Type B pancreatic cell (in vitro differentiated cells): ENCODE data around the gene SMPDL3A. TPM values are rescaled to one million over a fixed set of nuclear protein-coding genes. Genes with fewer than 3 reads are reported as not detected.

Experiments
- DNase-seq: peaks from one replicate; pipeline ENCODE4 v3.0.0; 2021; ENCODE audit warnings: mixed read lengths; ENCODE audit not compliant: unreplicated experiment; ENCODE audit errors: extremely low spot score
- H3K27ac Mint-ChIP-seq: 2 replicates; pipeline ENCODE4 v1.8.0; 2021; ENCODE audit warnings: mild to moderate bottlenecking, mixed read lengths
- H3K27me3 Mint-ChIP-seq: 2 replicates; pipeline ENCODE4 v1.8.0; 2021; ENCODE audit warnings: mixed read lengths
- H3K36me3 Mint-ChIP-seq: 2 replicates; pipeline ENCODE4 v1.8.0; 2021; ENCODE audit warnings: mixed read lengths
- H3K4me1 Mint-ChIP-seq: one replicate; pipeline ENCODE4 v1.8.0; 2021; ENCODE audit warnings: mixed read lengths; ENCODE audit not compliant: unreplicated experiment
- H3K4me3 Mint-ChIP-seq: 2 replicates; pipeline ENCODE4 v1.8.0; 2021; ENCODE audit warnings: mild to moderate bottlenecking, mixed read lengths
- H3K9me3 Mint-ChIP-seq: 2 replicates; pipeline ENCODE4 v1.8.0; 2021; ENCODE audit warnings: mixed read lengths
- total RNA-seq: library from RNA; stranded (reverse); gene quantifications from 2 replicates; pipeline ENCODE4 v1.2.1, GENCODE V29; 2021; ENCODE audit warnings: low replicate concordance
- TF ChIP-seq, protein P1 (sequence below): fragments of 200-600 bp; sonication (generic); conservative IDR thresholded peaks from 2 replicates; pipeline ENCODE4 v1.5.0; 2021; ENCODE audit warnings: antibody characterized with exemption, mild to moderate bottlenecking

SMPDL3A gene
- total RNA-seq, 1 donor from 2014 or later: 9.4 TPM

- H3K4me1 Mint-ChIP-seq: peaks cover 9% of the 10 kb centered on the region
- no peak overlapping the region for H3K27ac Mint-ChIP-seq
These were observed 35.9 kb upstream of the SMPDL3A start for GRCh38 chr6:122753000-122753687.

DNA sequence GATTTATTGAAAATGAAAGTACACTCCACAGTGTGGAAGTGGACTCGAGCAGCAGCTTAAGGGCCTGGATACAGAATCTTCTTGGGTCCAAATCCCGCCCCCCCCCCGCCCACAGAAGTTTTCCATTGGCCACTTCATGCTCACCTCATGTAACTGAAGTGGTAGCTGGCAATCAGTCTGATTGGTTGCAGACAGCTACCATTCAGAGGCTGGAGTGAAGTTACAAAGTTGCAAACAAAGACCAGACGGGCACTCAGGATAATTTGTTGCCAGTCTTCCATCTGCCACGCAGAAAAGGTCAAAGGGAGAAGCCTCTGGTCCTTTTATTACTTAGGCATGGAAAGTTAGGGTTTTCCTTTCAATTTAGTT, 35.4 kb upstream of the SMPDL3A start:
- Mint-ChIP-seq H3K27me3 (no peaks in the 10 kb centered on the region), H3K9me3 (peaks cover 10% of the 10 kb centered on the region)

More at GRCh38 chr6:122753000-122753687, 35.9 kb upstream of the SMPDL3A start:
- DNase-seq: no peak
- H3K27me3 Mint-ChIP-seq: no peaks in the 10 kb centered on the region
- no peak overlapping the region for H3K4me3 Mint-ChIP-seq
- H3K36me3 Mint-ChIP-seq: peaks cover 4% of the 10 kb centered on the region
- H3K9me3 Mint-ChIP-seq: peaks cover 10% of the 10 kb centered on the region
- TF ChIP-seq, protein P1, sequence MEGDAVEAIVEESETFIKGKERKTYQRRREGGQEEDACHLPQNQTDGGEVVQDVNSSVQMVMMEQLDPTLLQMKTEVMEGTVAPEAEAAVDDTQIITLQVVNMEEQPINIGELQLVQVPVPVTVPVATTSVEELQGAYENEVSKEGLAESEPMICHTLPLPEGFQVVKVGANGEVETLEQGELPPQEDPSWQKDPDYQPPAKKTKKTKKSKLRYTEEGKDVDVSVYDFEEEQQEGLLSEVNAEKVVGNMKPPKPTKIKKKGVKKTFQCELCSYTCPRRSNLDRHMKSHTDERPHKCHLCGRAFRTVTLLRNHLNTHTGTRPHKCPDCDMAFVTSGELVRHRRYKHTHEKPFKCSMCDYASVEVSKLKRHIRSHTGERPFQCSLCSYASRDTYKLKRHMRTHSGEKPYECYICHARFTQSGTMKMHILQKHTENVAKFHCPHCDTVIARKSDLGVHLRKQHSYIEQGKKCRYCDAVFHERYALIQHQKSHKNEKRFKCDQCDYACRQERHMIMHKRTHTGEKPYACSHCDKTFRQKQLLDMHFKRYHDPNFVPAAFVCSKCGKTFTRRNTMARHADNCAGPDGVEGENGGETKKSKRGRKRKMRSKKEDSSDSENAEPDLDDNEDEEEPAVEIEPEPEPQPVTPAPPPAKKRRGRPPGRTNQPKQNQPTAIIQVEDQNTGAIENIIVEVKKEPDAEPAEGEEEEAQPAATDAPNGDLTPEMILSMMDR: no peak

DNA sequence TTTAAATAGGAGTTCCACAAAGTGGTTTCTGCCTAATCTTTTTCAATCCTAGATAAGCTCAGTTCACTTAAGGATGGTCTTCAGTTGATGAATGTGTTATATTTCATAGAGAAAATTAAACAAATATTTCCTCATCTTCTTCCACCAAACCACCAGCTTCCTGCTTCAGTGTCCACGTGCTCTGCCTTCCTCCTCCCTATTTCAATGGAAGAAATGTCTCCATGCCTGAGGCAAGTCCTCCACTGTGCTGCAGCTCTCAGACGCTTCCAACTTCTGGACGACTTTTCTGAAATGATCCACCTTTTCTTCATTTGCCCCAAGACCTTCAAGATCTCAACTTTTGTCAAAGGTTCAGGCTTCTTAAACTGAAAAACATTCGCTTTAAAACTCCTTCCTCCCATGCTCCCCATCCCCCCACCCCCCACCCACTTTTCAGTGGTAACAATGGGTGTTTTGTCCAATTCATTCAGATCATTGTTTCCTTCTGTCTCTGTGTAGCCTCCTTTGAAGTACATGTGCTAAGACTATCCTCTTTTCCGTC, 34.8 kb upstream of the SMPDL3A start:
- H3K4me3 Mint-ChIP-seq: no peak overlapping the region
- no peak for DNase-seq
- no peak overlapping the region for H3K27ac Mint-ChIP-seq
- peaks cover 9% of the 10 kb centered on the region for H3K4me1 Mint-ChIP-seq
- TF ChIP-seq, protein P1: no peak
- no peaks in the 10 kb centered on the region for H3K27me3 Mint-ChIP-seq
- peaks cover 8% of the 10 kb centered on the region for H3K9me3 Mint-ChIP-seq
- H3K36me3 Mint-ChIP-seq: peaks cover 3% of the 10 kb centered on the region

More for the DNA sequence above, 35.4 kb upstream of the SMPDL3A start:
- H3K4me1 Mint-ChIP-seq: peaks cover 9% of the 10 kb centered on the region
- TF ChIP-seq, protein P1: no peak
- DNase-seq: no peak
- peaks cover 4% of the 10 kb centered on the region for H3K36me3 Mint-ChIP-seq
- no peak overlapping the region for H3K27ac Mint-ChIP-seq
- no peak overlapping the region for H3K4me3 Mint-ChIP-seq

DNA sequence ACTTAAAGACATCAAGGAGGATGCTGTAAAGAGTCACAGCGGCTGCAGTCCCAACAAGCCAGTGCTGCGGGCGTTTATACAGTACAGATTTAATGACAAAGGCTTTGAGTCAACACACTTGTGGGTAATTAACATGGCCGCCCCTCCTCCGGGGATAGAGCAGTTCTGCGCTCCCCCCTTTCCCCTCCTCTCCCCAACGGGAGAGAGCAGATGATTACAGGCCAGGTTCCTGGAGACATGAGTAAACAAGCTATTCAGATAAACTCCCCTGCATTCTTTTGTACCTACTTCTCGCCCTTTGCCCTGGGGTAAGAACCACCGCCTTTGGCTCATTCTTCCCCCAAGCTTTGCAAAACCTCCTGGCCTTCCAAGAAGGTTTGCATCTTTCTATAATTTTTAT, 33.2 kb upstream of the SMPDL3A start:
- Mint-ChIP-seq H3K36me3 (no peaks in the 10 kb centered on the region), H3K9me3 (peaks cover 5% of the 10 kb centered on the region), H3K27ac (no peak overlapping the region), H3K4me1 (peaks cover 9% of the 10 kb centered on the region), H3K4me3 (no peak overlapping the region), H3K27me3 (no peaks in the 10 kb centered on the region)
- TF ChIP-seq, protein P1: no peak
- DNase-seq: no peak

DNA sequence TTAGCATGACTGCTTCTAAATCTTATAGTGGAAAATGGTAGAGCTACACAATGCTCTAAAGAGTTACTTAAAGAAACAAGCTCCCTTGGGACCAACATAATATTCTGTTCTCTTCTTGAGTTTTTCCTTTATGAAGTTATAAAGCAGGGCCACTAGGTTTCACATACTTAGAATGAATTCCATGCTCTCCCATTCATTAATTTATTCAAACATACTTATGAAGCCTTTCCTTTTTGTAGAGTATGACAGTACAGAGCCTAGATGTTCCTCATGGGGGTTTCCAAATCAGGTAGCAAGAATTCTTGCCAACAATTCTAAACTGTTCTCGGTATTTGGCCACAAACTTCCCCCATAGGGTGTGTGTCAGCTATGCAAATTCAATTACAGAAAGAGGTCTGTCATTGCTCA, 30.1 kb upstream of the SMPDL3A start:
- Mint-ChIP-seq H3K9me3 (peaks cover 5% of the 10 kb centered on the region), H3K4me1 (no peaks in the 10 kb centered on the region), H3K27me3 (no peaks in the 10 kb centered on the region), H3K27ac (no peak overlapping the region), H3K36me3 (no peaks in the 10 kb centered on the region), H3K4me3 (no peak overlapping the region)
- DNase-seq: no peak
- TF ChIP-seq, protein P1: no peak
